K562 (cell line): ENCODE results near the gene IFNG-AS1. TPM values are rescaled to one million over a fixed set of nuclear protein-coding genes. Genes with fewer than 3 reads are reported as not detected.

Source experiments
- ATAC-seq: fragments of 200-7000 bp; cut with Tn5 transposase; 3 replicates; pipeline ENCODE4 v1.9.1; 2020; ENCODE audit warnings: moderate library complexity
- BruUV-seq: library from RNA; stranded (reverse); fragments of 400-500 nt; replicated peaks from 2 replicates; lab custom pipeline; 2021; lab: Mats Ljungman, UMichigan
- CTCF ChIA-PET: fragments of 300-600 bp; formaldehyde crosslinking; extraction: SDS; loops from one replicate; lab custom pipeline; 2021; ENCODE audit warnings: low intra/inter-chr PET ratio; lab: Yijun Ruan, JAX
- POLR2A ChIA-PET: fragments of 300-600, 350-650 bp; sonication (Branson Sonifier 250); formaldehyde crosslinking; extraction: SDS; loops from one replicate; lab custom pipeline; 2021; ENCODE audit warnings: antibody characterized with exemption, inconsistent platforms; lab: Yijun Ruan, JAX
- DNase-seq, 4 experiments: peaks; one replicate each; pipeline versions ENCODE4 v3.0.0 to v3.0.0-alpha.2; 2011 to 2018; ENCODE audit warnings: low spot score in 3 of 4, mixed read lengths in 3 of 4; ENCODE audit errors: extremely low read depth in 1 of 4
- FAIRE-seq: peaks from 2 replicates; lab custom pipeline; 2011; peaks lifted over from hg19 to GRCh38; lab: Jason Lieb, UNC
- H2AFZ ChIP-seq: 2 replicates; pipeline ENCODE4 v1.6.0; 2011; ENCODE audit warnings: low read depth, low read length, control low read depth, inconsistent platforms
- H3K27ac ChIP-seq: fragments of 200-600 bp; 3 replicates; pipeline ENCODE4 v1.8.0; 2011; ENCODE audit warnings: low read depth, mild to moderate bottlenecking, control low read depth, inconsistent platforms, low read length, moderate library complexity, mixed read lengths; ENCODE audit errors: extremely low read depth
- H3K27me3 ChIP-seq, 2 experiments: fragments of 300-600 bp in 1 of 2; 2 replicates in 1 of 2; 3 replicates in 1 of 2; pipeline versions ENCODE4 v1.6.0 to v1.8.0; 2011; ENCODE audit warnings: inconsistent platforms in 2 of 2, low read length in 2 of 2, mild to moderate bottlenecking in 1 of 2, mixed read lengths in 1 of 2, moderate library complexity in 1 of 2; ENCODE audit not compliant: control insufficient read depth in 2 of 2, insufficient read depth in 2 of 2
- H3K36me3 ChIP-seq: fragments of 300-600 bp; 3 replicates; pipeline ENCODE4 v1.8.0; 2011; ENCODE audit warnings: mild to moderate bottlenecking, low read length, inconsistent platforms; ENCODE audit not compliant: control insufficient read depth, insufficient read depth
- H3K4me1 ChIP-seq, 2 experiments: fragments of 200-600 bp in 1 of 2; replicated peaks in 1 of 2; 2 replicates in 1 of 2; 3 replicates in 1 of 2; pipeline versions ENCODE4 v1.5.1 to v1.8.0; 2011; ENCODE audit warnings: inconsistent platforms in 2 of 2, low read length in 2 of 2, mild to moderate bottlenecking in 1 of 2, mixed read lengths in 1 of 2, moderate library complexity in 1 of 2; ENCODE audit not compliant: control insufficient read depth in 2 of 2, insufficient read depth in 2 of 2
- H3K4me2 ChIP-seq: 2 replicates; pipeline ENCODE4 v1.6.1; 2011; ENCODE audit warnings: low read length, control low read depth, inconsistent platforms, mixed read lengths; ENCODE audit not compliant: insufficient read depth
- H3K4me3 ChIP-seq: fragments of 200-600 bp; sonication (generic), shearing (Covaris generic); 2 replicates; pipeline ENCODE4 v1.5.1; 2016; ENCODE audit warnings: control low read depth, inconsistent platforms
- H3K79me2 ChIP-seq: fragments of 200-600 bp; 3 replicates; pipeline ENCODE4 v1.8.0; 2011; ENCODE audit warnings: low read length, inconsistent platforms; ENCODE audit not compliant: control insufficient read depth, insufficient read depth
- H3K9ac ChIP-seq, 2 experiments: 2 replicates each; pipeline versions ENCODE4 v1.6.0 to v1.6.1; 2011; ENCODE audit warnings: low read depth in 2 of 2, low read length in 2 of 2, control low read depth in 1 of 2, inconsistent platforms in 1 of 2, mild to moderate bottlenecking in 1 of 2, mixed read lengths in 1 of 2; ENCODE audit not compliant: insufficient read depth in 1 of 2
- H3K9me1 ChIP-seq: one replicate; pipeline ENCODE4 v1.6.0; 2011; ENCODE audit warnings: inconsistent platforms, mild to moderate bottlenecking, low read length, moderate library complexity; ENCODE audit not compliant: control insufficient read depth, insufficient read depth
- H3K9me3 ChIP-seq: replicated peaks from 2 replicates; pipeline ENCODE4 v1.5.1; 2011; ENCODE audit warnings: low read depth, low read length, inconsistent platforms; ENCODE audit not compliant: control insufficient read depth, insufficient read depth
- H4K20me1 ChIP-seq: replicated peaks from 2 replicates; pipeline ENCODE4 v1.6.1; 2011; ENCODE audit warnings: low read length, inconsistent platforms, mixed read lengths; ENCODE audit not compliant: control insufficient read depth, insufficient read depth
- KAT7 ChIP-seq: sonication (generic); formaldehyde crosslinking; IDR thresholded peaks from 2 replicates; pipeline ENCODE4 v1.8.0; 2022; ENCODE audit warnings: missing genetic modification reagents, mild to moderate bottlenecking, borderline replicate concordance
- MCM3 ChIP-seq: fragments of 450-650 bp; IDR thresholded peaks from 2 replicates; pipeline ENCODE4 v1.6.1; 2016
- RCOR1 ChIP-seq, 2 experiments: IDR thresholded peaks; 2 replicates each; pipeline ENCODE4 v1.6.1; 2012; ENCODE audit warnings: low read depth in 2 of 2, low read length in 2 of 2, borderline replicate concordance in 1 of 2, improper control_type of control experiment in 1 of 2
- STAT6 ChIP-seq: sonication (generic); formaldehyde crosslinking; IDR thresholded peaks from 2 replicates; pipeline ENCODE4 v1.8.1; 2023; ENCODE audit warnings: mild to moderate bottlenecking, missing genetic modification reagents
- TARDBP ChIP-seq: fragments of 450-650 bp; IDR thresholded peaks from 2 replicates; pipeline ENCODE4 v1.6.1; 2016
- TEAD2 ChIP-seq: fragments of 450-650 bp; IDR thresholded peaks from 2 replicates; pipeline ENCODE4 v1.6.1; 2016; ENCODE audit warnings: missing genetic modification characterization, control low read depth, missing compliant biosample characterization
- ZNF586 ChIP-seq: fragments of 450-650 bp; formaldehyde crosslinking; conservative IDR thresholded peaks from 2 replicates; pipeline ENCODE4 v1.4.0; 2020; ENCODE audit warnings: mild to moderate bottlenecking, moderate library complexity
- ZNF668 ChIP-seq: fragments of 250-450 bp; sonication (Bioruptor Pico); IDR thresholded peaks from 2 replicates; pipeline ENCODE4 v1.8.0; 2022; ENCODE audit warnings: mild to moderate bottlenecking, inconsistent platforms
- ZNF766 ChIP-seq: fragments of 200-800 bp; sonication (Bioruptor generic); conservative IDR thresholded peaks from 2 replicates; pipeline ENCODE4 v1.6.1; 2016; ENCODE audit warnings: missing genetic modification characterization, missing compliant biosample characterization
- WGBS: fragments of 100-300 bp; shearing (Covaris generic); methylation state at CpG from one replicate; pipeline ENCODE4 v1.1.6; 2016; ENCODE audit warnings: low coverage, mixed read lengths; ENCODE audit not compliant: insufficient coverage; ENCODE audit errors: missing lambda C conversion rate; 5-methylcytosine and 5-hydroxymethylcytosine counted together
- in situ Hi-C: fragments of 300-500 bp; cut with MboI; formaldehyde crosslinking; loops from 4 replicates; pipeline ENCODE4 v1.15.0; 2018; ENCODE audit warnings: inconsistent platforms, mixed read lengths
- intact Hi-C: fragments of 100-400 bp; cut with micrococcal nuclease; formaldehyde crosslinking; loops from 2 replicates; pipeline ENCODE4 v1.14.2; 2022
- polyA plus RNA-seq, 8 experiments: library from polyadenylated mRNA; depleted of rRNA in 4 of 8; stranded (reverse) in 5 of 8; unstranded in 3 of 8; fragments of >200 nt; fragmentation: Nextera tagmentation in 2 of 8; fragmentation: Illumina TruSeq in 1 of 8; extraction: Ambion mirVana in 2 of 8; extraction: Trizol in 1 of 8; gene quantifications; 2 replicates each; pipeline versions ENCODE4 v1.2.1 to v1.2.3, GENCODE V29; 2011 to 2014; ENCODE audit warnings: inconsistent platforms in 1 of 8, missing spikeins in 1 of 8
- total RNA-seq, 7 experiments: library from RNA; depleted of rRNA in 6 of 7; stranded (reverse); fragments of >200 nt in 6 of 7; fragmentation: Illumina TruSeq in 2 of 7; extraction: Trizol in 2 of 7; gene quantifications; 2 replicates each; pipeline versions ENCODE4 v1.2.1 to v1.2.3, GENCODE V29; 2011 to 2021; ENCODE audit warnings: low replicate concordance in 1 of 7

IFNG-AS1 gene
- total and polyA plus RNA-seq, 9 of the 15 experiments (the other 6 are each of a cell fraction or from before 2014, with no cell fraction given) = not detected

DNA sequence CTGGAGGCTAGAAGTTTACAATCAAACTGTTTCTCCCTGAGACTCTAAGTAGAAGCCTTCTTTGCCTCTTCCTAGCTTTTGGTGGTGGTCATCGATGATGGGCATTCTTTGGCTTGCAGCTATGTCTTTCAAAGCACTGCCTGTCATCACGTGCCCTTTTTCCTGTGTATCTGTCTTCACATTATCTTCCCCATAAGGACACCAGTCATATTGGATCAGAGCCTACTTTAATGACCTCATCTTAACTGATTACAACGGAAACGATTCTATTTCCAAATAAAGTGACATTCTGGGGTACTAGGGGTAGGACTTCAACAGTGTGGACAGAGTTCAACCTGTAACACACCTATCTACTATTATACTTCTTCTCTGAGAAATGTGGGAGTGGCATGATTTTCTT is 31.1 kb upstream of the IFNG-AS1 start:
- CTCF ChIA-PET = no interaction called here
- no peak overlapping the region for H2AFZ ChIP-seq
- no peak for ATAC-seq
- DNase-seq = no peak
- H3K9me1 ChIP-seq = no peaks in the 10 kb centered on the region
- H3K27ac ChIP-seq = no peak overlapping the region
- intact Hi-C loops = no loop called here
- TF ChIP-seq ZNF668 (CRISPR knock-in tag) = no peak
- TF ChIP-seq ZNF766 (CRISPR knock-in tag) = no peak
- no peak for TF ChIP-seq ZNF586 (CRISPR knock-in tag)
- TF ChIP-seq RCOR1 (IDR thresholded peaks at IDR 0.05; ENCODE audit: borderline replicate concordance in 1 of 2, low read depth in 2 of 2, low read length in 2 of 2) = no peak
- TF ChIP-seq KAT7 = no peak
- TF ChIP-seq TEAD2 (tag) = no peak
- TF ChIP-seq STAT6 (CRISPR knock-in tag) = no peak
- no peak for TF ChIP-seq MCM3
- TF ChIP-seq TARDBP = no peak
- TF ChIP-seq, all 486 proteins: peak for 0
- WGBS = 0% methylated on average over 4 of the region's 4 CpGs
- no peaks in the 10 kb centered on the region for H3K4me1 ChIP-seq
- in situ Hi-C loops = no loop called here
- no peaks in the 10 kb centered on the region for H3K27me3 ChIP-seq
- BruUV-seq = no TSS peak
- H3K79me2 ChIP-seq = no peaks in the 10 kb centered on the region
- POLR2A ChIA-PET = no interaction called here
- H3K4me3 ChIP-seq = no peak overlapping the region
- H3K9me3 ChIP-seq = no peaks in the 10 kb centered on the region
- H3K36me3 ChIP-seq = no peaks in the 10 kb centered on the region
- H3K4me2 ChIP-seq = no peak overlapping the region
- H4K20me1 ChIP-seq = no peaks in the 10 kb centered on the region
- H3K9ac ChIP-seq = no peak overlapping the region
- no peak for FAIRE-seq
